HG02884 (cell line): ENCODE measurements around the gene ZFYVE28.

ENCODE experiments used
- ATAC-seq: cut with Tn5 transposase; IDR thresholded peaks from one replicate; pipeline ENCODE4 v1.9.1; 2021; ENCODE audit warnings: mild to moderate bottlenecking, moderate library complexity; ENCODE audit not compliant: unreplicated experiment

The ZFYVE28 gene

DNA sequence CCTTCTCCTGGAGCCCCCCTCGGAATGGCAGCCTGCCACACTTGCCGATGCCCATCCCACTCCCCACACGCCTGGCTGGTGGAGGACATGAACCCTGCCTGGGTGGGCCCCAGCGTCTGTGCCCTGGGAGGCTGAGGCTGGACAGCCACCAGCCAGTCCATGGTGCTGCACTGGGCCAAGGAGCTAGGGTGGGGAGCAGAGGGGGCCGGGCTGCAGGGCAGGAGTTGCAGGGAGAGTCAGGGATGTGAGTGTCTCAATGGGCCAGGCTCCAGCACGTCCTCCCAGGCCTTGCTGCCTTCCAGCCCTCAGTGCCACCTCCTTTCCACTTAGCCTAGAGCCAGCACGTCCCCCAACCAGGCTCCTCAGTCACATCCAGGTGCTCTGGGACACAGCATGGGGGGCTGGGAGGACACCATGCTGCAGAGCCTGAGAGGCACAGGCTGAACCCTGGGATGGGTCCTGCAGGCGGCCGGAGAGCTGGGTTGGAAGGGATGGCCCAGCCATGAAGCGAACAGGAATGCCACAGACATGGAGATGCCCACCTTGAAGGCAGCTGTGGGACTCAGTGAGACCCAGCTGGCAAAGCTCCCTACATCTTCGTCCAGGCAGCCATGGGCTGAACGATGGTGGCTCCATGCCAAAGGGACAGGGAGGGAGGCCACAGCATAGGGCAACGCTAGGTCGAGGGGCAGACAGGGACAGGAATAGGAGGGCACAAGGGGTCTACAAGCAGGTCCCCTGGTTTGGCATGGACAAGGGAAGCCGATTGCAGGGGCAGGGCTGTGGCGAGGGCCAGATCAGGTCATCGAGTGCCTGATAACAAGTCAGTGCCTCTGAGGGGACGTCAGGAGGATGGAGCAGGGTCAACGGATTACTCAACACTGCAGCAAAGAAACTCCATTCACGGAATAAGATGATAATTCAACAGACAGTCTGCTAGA, 126.5 kb downstream of the ZFYVE28 start:
- no peak for ATAC-seq

DNA sequence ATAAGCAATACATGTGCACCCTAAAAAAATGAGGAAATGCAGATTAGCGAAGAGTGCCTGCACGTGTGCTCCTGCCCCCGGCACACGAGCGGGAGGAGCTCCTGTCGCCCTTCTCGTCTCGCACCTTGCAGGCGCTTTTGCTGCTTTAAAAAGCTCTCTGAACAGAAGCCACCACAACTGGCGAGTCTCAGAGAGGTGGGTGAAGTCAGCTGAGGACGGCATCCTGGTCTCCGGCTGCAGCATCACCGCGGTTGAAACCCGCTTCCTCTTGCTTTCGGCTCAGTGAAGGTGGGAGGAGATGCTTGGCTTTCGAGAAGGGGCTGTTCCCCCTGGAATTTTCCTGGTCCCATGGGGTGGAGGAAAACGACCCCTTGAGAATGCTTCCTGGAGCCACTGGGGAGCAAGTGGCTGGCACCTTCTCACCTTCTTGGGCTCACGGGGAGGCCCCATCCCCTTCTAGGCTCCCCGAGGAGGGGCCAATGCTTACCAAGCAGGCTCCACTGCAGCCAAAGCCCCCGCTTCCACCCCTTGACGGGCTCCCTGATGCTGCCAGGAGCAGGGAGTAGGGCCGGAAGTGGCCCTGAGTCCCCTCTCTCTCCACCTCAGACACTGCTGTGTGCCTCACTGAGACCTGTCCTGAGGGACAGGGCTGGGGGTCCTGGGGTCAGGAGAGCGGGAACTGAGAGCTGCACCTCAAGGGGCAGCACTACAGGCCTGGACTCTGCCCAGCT, 127.3 kb downstream of the ZFYVE28 start:
- no peak for ATAC-seq

DNA sequence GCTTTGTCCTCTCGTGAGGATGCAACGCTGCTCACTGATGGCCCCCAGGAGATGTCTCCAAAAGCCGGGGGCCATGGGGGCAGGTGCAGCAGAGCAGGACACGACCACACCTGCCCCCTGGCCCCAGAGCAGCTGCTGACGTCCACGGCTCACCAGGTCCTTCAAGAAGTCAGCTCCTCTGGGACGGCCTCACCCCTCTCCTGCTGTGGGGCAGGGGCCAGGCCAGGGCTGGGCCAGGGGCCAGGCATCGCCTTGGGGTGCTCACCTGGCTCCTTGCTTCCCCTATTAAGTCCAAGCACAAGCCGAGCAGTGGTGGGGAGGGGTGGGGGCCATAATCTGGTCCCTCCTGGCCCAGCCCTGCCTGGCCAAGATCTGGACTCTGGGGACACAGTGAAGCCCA, 128.0 kb downstream of the ZFYVE28 start:
- no peak for ATAC-seq

DNA sequence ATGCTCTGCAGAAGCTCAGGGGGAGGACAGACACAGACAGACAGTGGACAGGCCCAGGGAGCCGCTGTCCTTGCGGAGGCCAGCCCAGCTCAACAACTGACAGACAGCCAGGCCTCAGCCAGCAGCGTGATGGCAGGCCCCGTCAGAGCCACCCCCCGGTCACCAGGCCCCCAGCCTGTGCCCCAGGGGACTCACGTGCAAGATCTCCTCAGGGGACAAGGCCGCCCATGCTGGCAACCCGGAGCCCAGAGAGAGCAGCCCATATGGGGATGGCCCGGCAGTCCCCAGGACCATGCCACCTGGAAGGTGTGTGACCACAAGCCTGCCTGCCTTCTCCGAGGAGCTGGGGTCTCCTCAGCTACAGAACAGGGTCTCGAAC, 128.5 kb downstream of the ZFYVE28 start:
- ATAC-seq, result no peak

DNA sequence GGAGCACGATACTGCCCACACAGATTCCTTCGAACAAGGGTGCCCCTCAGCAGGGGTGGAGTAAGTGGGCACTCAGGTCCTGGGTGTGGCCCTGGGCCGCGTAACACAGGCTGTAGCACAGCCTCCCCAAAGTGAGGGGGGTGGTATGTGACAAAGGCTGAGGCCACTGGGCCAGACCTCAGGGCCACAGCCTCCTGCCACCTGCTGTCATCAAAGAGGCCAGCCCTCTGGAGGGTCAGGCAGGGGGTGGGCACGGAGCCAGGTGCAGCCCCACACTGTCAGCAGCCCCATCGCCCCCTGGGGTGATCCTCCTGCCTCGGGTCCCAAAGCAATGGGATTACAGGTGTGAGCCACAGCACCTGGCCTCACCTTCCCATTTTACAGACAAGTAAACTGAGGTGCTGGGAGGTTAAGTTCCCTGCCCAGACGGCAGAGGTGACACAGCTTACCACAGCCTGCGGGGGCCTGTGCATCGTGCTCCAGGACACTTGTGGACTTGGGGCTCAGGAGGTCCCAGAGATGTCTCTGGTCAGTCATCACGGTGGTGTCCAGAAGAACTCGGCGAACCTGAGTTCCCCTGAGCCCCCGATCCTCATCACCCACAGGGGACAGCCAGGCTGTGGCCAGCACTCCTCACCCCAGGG, 129.0 kb downstream of the ZFYVE28 start:
- ATAC-seq, result no peak

DNA sequence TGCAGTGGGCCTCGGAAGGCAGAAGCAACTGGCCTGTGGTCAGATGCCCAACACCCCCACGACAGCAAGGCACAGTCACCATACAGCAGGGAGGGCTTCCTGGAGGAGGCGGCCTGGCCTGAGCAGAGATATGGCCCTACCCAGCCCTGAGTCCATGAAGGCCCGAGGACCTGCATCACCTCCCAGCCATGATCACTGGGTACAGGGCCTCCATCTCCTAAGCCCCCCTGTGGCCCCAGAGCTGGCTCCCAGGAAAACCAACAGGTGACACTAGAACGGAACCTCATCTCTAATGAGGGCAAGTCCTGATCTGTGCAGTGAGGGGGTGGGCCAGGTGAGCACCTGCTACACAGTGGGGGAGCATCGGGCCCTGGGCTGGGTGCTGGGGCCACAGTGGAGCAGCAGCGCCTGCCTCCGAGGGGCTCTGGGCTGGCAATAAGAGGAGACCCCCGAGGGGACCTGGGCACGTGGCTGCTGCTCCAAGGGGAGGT, 130.3 kb downstream of the ZFYVE28 start:
- ATAC-seq, result no peak

DNA sequence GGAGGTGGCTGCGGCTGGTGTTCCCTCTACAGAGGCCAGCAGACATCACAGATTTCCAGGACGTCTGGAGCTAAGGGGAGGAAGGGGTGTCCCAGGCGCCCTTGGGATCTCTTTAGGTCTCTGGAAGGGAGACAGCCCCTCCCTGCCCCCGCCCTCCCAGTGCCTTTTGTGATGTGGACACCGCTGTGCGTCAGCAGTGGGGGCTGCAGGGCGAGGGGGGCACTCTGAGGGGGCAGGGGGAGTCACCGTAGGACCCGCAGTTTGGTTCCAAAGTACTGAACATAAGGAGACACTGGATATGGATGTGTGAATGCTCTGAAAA, 130.9 kb downstream of the ZFYVE28 start:
- no peak for ATAC-seq

DNA sequence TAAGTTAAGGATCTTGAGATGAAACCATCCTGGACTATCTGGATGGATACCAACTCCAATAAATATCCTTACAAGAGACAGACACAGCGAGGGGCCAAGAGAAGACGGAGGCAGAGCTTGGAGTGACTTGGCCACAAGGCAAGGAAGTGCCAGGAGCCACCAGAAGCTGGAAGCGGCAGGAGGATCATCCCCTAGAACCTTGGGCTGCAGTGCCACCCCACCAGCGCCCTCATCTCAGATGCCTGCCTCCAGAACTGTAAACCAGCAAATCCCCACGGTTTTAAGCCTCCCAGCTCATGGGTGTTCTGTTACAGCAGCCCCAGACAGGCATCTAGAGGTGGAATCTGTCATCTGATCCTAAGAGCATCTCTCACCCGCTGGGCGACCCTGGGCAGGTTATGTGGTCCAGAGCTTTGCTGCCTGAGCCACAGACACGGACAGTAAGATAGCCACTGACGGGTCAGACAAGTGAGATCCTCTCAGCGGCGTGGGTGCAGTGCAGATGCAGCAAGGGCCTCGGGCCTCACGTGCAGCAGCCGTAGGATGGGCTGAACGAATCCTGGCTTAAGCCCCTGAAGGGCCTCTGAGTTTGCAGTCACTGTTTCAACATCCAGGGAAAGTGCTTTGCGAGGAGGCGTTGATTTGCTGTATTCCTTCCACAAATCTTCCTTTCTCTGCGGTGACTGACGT, 131.4 kb downstream of the ZFYVE28 start:
- ATAC-seq, result no peak

DNA sequence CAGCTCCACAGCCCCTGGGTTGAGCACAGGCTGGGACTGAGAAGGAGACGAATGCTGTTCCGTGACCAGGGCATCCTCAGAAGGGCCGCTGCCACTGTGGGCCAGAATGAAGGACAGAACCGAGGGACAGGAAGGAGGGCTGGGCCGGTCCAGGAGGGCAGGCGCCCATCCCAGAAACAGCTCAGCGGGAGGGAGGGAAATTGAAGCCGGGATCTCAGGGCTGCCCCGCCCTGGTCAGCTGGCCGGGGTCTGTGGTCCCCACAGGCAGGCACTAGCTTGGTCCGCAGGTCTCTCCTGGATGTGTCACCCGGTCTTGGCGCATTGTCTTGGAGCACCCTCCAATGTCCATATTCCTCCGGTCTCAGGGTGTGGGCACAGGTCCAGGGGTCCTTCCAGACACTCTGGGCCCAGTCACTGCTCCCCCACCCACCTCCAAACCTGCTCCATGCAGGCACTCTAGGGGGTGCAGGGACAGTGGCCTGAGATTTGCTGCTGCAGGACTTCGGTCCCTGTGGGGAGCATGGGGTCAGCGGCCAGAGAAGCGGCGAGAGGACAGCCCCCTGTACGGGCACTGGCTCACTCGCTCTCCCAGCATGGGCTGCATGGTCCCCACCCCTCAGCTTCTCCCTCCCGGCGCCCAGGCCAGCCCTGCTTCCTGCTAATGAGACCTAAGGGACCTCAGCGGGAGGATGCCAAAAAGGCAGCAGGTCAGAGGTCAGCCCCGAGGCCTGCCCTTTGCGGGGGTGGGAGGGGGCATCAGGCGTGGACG, 132.6 kb downstream of the ZFYVE28 start:
- ATAC-seq, result no peak

DNA sequence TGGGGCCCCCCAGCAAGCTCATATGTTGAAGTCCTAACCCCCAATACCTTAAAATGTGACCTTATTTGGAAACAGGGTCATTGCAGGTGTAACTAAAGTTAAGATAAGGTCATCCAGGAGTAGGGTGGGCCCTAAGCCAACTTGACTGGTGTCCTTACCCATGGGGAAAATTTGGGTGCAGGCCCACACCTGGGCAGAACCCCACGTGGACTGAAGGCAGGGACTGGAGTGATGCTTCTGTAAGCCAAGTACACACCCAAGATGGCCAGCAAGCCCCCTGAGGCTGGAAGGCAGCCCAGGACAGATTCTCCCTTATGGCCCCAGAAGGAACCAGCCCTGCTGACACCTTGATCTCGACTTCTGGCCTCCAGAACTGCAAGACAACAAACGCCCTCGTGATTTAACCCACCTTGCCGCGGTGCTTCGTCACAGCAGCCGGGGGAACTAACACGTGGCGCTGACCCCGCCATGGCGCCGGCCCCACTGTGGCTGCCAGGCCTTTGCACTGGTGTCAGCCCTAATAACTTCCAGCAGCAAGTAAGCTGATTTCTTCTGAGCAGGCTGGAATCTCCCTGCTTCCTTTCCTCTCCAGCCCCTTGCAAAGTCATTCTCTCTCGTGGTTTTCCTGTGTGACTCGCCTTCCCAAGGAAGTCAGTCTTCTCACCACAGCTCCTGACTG, 133.4 kb downstream of the ZFYVE28 start:
- ATAC-seq, result no peak

DNA sequence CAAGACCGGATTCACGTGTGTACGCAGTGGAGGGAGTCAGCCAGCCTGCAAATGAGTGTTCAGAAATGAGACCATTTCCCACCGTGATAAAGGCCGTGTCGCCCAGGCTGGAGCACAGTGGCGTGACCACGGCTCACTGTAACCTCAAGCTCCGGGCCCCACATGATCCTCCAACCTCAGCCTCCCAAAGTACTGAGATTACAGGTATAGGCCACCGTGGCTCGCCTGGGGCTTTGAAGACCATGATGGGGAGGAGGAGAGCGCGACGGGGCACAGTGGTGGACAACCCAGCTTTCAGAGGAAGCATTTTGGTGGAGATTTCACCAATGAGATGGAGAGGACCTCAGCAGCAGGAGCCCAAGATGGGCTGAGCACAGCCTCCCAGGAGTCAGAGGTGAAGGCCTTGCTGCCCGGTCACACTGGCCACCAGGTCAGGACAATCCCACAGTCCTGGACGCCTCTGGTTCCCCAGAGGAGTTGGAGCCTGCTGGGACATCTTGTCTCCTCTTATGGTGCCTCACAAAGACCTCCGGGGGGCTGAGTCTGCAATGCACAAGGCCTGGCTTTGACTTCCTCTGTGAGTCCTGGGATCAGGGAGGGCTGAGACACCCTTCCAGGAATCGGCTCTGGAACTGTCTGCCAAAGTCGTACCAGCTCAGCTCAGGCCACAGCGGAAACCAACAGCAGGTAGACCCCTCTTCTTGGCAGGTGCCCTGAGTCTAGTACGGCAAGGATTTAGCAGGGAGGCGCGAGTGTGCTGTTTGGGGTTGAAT, 134.1 kb downstream of the ZFYVE28 start:
- ATAC-seq, result no peak

DNA sequence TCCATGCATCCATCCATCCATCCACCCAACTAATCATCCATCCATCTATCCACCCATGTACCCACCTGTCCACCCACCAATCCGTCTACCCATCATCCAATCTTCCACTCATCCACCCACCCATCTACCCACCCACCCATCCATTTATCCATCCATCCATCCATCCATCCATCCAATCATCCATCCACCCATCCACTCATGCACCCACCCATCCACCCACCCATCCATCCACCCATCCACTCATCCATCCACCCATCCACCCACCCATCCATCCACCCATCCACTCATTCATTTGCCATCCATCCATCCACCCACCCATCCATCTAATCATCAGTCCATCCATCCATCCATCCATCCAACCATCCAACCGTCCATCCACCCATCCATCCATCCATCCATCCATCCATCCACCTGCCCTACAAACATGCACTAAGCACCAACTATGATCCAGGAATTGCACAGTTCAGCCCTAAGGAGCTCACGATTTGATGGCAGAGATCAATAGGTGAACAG, 135.2 kb downstream of the ZFYVE28 start:
- ATAC-seq, result no peak

DNA sequence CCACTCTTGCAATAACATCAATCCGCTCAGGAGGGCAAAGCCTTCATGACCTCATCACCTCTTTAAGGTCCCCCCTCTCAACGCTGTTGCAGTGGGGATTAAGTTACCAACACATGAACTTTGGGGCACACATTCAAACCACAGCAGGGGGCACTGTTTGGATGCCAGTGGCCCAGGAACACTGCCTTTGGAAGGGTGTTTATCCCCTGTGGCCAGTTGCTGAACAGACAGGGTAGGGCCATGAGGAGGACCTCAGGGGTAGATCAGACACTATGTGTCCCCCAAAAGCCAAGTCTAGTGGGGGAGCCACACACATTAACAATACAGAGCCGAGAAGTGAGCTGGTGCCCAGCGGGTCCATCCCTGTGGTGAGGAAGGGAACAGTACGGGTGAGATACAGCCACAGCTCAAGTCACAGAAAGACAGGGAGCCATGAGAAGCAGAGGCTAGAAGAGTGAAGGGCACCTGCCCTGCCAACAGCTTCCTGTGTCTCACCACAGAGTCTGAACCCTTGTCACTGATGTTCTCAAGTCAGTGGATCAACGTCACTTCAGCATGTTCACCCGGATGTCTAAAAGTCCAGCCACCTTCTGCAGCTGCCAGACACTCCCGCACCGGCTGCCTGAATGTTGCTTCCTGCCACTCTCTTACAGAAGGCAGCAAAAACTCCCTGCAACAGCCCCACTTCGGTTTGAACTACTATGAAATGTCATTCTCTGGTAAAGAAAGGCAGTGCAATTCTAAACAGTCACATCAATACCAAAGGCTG, 136.7 kb downstream of the ZFYVE28 start:
- ATAC-seq, result peak; percentile 55

DNA sequence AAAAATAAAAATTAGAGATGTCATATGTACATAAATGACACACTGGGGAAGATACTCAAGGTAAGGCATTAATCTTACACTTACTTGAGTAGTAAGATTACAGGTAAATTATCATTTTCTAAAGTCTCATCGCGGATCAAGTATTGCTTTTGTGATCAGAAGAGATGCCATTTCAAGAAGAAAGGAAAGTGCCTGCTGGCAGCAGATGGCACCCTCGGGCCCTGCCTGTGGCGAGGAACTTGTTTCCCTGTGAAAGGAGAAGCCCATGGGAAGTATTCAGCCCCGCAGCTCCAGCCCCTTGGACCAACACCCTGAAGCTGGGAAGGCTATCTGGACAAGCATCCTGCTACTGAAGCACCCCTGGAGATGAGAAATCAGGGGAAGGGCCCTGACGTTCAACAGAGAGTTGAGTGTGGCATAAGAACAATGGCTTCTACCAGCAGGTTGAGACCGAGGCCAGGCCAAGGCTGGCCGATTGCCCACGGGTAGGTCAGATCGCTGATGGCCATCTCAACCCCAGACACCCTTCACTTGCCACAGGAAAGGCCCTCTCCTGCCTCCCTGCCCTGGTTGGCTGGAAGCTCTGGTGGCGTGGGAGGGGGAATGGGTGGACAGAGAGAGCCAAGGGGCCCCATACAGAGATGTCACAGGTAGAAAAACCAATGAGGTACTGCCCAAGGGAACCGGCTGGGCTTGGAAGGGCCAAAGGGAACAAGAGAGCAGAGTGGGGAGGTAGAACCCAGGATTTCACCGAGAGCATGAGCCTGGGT, 137.7 kb downstream of the ZFYVE28 start:
- ATAC-seq, result no peak

DNA sequence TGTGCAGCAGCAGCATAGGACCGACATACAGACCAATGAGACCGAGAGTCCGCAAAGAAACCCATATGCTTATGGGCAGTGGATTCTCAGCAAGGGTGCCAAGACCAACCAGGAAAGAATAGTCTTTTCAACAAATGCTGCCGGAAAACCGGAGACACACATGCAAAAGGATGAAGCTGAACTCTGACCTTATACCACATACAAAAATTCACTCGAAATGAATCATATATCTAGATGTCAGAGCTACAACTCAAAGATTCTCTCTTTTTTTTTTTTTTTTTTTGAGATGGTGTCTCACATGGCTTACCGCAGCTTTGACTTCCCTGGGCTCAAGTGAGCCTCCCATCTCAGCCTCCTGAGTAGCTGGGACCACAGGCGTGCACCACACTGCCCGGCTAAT, 140.5 kb downstream of the ZFYVE28 start:
- no peak for ATAC-seq

DNA sequence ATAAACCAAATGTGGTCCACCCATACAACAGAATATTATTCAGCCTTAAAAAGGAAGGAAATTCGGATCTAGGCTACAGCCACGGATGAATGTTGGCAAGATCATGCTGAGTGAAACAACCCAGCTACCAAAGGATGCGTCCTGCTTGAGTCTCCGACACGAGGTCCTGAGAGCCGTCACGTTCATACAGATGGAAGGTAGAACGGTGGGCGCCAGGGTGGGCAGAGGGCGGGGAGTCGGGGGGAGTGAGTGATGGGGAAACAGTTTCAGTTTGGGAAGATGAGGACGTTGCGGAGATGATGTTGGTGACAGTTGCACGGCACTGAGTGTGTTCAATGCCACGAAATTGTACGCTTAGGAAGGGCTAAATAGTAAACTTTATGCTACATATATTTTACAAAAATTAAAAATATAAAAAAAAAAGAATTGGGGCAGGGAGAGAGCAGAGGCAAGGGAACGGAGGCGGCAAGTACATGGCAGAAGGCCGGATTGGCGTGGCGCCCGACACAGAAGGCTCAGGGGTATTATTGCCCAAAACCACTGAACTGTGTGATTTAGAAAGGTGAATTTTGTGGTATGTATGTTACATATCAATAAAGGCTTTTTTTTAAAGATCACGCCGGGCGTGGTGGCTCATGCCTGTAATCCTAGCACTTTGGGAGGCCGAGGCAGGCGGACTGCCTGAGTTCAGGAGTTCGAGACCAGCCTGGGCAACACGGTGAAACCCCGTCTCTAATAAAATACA, 141.7 kb downstream of the ZFYVE28 start:
- ATAC-seq, result no peak
